GM13976 (cell line): ENCODE results near the gene ZSCAN21.

Experiments used
- DNase-seq: peaks from one replicate; pipeline ENCODE4 v3.0.0; 2012; ENCODE audit warnings: low spot score
- CTCF ChIP-seq: IDR thresholded peaks from 2 replicates; pipeline ENCODE4 v1.5.1; 2012; ENCODE audit warnings: borderline replicate concordance, mild to moderate bottlenecking; ENCODE audit not compliant: insufficient read depth; ENCODE audit errors: extremely low read depth, missing control alignments, control extremely low read depth
- in situ Hi-C: fragments of 300-500 bp; cut with MboI; formaldehyde crosslinking; loops from one replicate; pipeline ENCODE4 v1.12.0; 2022; ENCODE audit warnings: low sequenced_read_pairs, mixed read lengths, inconsistent platforms; ENCODE audit not compliant: unreplicated experiment

ZSCAN21 gene

GRCh38 chr7:100040575-100040974, 9.0 kb upstream of the ZSCAN21 start:
- TF ChIP-seq CTCF, result no peak
- in situ Hi-C loops, result no loop called here
- DNase-seq, result no peak

- TF ChIP-seq CTCF, result no peak
- peak; percentile 59 for DNase-seq
- in situ Hi-C loops, result no loop called here
Measured at GRCh38 chr7:100044718-100045117, 4.9 kb upstream of the ZSCAN21 start.

GRCh38 chr7:100048680-100049079, 894 bp upstream of the ZSCAN21 start:
- no peak for TF ChIP-seq CTCF
- in situ Hi-C loops, result no loop called here
- DNase-seq, result no peak

- in situ Hi-C loops, result no loop called here
- no peak for TF ChIP-seq CTCF
- DNase-seq, result no peak
Measured at GRCh38 chr7:100051611-100052010, 2.0 kb downstream of the ZSCAN21 start.

- no peak for TF ChIP-seq CTCF
- peak; percentile 62 for DNase-seq
- in situ Hi-C loops, result no loop called here
Measured at GRCh38 chr7:100053215-100053614, 3.6 kb downstream of the ZSCAN21 start.

GRCh38 chr7:100057006-100057405, 7.4 kb downstream of the ZSCAN21 start:
- no peak for DNase-seq
- in situ Hi-C loops, result no loop called here
- no peak for TF ChIP-seq CTCF

- no peak for DNase-seq
- in situ Hi-C loops, result no loop called here
- TF ChIP-seq CTCF, result no peak
Measured at GRCh38 chr7:100059251-100059739, 9.7 kb downstream of the ZSCAN21 start.
